HG03045 (cell line): ENCODE measurements around the gene NOS3.

Experiments
- ATAC-seq: cut with Tn5 transposase; IDR thresholded peaks from one replicate; pipeline ENCODE4 v1.9.1; 2021; ENCODE audit warnings: mild to moderate bottlenecking, moderate library complexity; ENCODE audit not compliant: unreplicated experiment

NOS3 gene

DNA sequence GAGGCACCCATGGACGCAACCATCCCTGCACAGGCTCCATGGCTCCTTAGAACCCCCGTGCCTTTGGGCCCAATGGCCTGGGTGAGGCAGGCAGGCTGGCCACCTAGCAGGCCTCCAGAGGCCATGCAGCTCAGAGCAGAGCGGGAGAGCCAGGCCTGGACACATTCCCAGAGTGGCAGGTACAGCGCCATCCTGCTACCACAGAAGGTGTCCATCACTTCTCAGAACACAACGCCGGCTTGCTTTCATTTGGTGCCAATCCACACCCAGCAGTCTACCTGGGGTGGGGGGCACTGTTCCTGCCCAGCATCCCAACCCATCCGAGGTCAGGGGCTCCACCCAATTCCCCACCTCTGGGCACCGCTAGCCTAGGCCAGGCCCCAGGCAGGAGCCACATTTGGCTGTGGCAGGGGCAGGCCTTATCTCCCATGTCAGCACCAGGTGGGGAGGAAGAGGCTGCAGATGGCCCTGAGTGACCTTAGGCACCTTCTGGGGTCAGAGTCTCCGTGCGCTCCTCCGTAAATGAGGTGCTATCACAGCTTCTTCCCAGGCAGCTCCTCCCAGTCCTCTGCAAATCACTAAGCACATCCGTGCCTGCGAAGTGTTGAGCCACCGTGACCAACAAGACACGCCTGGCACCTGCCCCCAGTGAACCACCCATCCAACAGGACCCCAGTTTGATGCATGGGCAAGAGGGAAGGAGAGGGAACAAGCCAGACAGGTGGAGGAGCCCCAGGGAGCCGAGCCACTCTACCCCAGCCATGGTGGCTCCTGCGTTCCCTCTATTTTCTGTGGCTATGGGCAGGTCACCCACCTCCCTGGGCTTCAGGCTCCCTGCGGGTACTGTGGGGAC, 26.9 kb upstream of the NOS3 start:
- ATAC-seq = no peak

DNA sequence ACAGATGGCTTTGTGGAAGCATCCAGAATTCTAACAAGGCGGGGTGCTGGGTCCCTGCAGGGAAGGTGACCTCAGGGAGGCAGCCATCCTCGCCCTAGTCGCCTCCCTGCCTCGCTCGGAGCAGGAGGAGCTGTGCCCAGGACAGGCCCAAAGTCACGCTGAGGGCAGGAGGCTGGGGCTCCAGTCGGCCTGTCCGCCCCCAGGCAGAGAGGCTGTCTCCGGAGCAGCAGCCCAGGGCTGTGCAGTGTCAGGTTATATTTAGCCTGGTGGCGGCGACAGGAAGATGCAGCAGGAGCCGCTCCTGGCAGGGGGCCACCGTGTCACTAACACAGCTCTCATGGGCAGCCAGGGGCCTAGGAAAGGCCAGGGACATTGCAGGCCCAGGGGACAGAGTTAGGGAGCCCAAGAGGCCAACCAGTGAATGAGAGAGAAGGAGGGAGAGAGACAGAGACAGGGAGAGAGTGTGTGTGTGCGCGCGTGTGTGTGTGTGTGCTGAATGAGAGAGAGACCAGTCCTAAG, 26.2 kb upstream of the NOS3 start:
- no peak for ATAC-seq

DNA sequence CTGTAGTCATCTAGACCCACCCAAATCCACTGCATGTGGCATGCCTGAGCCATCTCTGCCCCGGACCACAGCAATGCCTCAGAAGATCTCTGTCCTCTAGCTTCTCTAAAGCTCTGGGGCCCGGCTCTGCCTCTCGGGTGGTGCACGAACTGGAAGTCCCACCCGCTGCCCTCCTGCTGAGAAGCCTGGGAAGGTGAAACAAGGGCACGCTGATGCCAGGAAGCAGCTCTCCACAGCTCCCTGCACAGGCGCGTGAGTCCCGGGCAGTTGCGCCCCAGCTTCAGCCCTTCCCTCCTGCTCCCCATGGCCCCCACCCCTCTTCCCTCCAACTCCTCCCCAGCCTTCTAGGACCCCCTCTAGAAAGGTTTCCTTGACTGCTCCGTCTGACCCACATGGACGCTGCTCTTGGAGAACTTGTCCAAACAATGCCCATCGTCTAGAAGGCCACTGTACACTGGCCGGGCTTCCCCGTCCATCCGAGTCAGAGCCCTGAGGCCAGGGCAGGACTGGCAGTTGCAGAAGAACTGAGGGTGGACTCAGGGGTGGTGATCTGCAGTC, 25.5 kb upstream of the NOS3 start:
- no peak for ATAC-seq

DNA sequence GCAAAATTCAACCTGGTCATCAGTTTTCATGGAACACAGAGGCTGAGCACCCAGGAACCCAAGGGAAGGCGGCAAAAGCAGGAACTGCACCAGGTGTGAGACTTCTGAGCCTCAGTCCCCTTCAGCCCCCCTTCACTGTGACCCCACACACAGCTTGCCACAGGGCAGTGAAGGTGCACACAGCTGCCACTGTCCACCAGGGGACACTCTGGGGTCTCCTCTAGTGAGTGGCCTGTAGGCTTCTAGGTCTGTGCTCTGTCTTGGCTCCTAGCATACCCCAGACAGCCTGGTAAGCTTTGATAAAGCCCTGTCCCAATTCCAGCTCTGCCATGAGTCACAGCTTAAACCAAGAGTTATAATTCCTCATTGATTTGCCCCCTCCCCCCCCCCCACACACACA, 24.8 kb upstream of the NOS3 start:
- no peak for ATAC-seq

DNA sequence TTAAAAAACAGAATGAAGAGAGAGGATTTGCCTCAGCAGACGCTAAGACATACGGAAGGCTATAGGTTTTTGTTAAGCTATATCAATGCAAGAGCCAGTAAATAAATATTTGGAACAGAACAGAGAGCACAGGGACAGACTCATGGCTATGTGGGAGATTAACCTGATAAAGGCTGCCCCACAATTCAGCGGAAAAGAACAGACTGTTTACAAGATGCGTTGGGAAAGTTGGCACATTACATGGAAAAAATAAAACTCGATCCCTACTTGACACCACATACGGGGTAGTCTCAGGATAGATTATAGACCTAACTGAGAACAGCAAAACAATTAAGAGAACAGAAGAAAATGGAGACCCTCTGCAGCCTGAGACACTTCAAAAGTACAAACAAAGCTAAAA, 23.5 kb upstream of the NOS3 start:
- ATAC-seq = no peak

DNA sequence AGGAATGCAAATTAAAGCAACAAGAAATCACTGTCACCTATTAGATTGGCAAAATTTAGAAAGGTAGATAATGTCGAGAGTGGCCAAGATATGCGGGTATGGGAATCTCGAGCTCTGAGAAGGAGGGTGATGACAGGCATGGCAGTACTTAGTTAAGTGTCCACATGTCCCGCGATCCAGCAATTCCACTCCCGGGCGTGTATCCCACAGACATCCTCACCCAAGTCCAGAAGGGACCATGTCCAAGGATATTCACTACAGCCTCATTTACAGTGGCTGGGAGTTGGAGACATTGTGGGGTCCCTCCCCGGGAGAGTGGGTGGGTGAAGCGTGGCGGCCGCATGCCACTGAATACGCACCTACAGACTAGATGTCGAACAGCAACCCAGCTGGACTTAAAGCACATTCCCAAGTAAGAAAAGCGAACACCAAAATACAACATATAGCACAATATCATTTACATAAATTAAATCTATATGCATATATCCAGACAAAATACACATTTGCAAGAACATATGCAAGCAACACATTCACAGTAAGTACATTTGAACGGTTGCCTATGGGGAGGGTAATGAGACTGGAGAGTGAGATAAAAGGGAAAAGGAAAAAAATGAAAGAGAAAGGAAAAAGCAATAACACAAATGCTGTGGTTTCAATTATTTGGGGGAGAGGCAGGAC, 22.6 kb upstream of the NOS3 start:
- ATAC-seq = no peak

DNA sequence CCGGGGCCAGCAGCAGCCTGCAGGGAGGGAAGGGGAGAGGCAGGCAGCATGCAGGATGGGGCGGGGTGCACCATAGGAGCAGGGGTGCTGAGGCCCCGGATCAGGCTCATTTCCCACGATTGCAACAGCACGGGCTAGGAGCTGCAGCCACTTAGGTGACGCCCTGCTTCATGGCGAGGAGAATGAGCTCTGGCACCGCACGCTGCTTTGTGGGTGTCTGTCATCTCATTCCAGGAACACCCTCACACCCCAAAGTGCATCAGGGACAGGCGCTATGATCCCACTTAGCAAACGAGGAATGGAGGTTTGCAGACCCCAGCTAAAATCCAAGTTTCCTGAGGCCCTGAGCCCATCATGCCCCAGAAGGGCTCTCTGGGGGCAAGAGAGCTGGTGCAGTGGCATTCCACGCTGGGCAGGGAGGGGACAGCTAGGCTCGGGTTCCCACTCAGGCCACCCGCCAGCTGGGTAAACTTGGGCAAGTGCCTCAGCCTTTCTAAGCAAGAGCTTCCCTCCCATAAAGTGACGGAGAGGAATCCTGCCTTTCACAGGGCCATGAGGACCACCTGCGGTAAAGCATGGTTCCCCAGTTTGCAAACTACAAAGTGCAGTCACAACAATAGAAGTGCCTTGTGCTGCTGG, 22.0 kb upstream of the NOS3 start:
- no peak for ATAC-seq

DNA sequence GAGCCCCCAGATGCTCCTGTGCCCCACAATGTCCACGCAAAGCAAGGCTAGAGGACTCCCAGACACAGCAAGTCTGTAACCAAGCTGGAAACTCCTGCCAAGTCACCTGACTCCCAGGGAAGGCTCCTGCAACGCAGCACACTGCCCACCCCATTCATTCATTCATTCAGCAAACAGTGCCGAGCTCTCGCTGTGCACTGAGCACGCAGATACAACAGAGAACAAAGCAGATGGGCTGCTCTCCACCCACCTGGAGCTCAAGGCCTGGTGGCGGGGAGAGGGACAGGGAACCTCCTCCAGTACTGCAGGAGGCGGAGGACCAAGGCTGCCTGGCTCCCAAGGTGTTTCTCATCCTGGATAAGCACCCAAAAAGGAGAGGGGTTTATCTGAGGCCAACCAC, 21.3 kb upstream of the NOS3 start:
- no peak for ATAC-seq

DNA sequence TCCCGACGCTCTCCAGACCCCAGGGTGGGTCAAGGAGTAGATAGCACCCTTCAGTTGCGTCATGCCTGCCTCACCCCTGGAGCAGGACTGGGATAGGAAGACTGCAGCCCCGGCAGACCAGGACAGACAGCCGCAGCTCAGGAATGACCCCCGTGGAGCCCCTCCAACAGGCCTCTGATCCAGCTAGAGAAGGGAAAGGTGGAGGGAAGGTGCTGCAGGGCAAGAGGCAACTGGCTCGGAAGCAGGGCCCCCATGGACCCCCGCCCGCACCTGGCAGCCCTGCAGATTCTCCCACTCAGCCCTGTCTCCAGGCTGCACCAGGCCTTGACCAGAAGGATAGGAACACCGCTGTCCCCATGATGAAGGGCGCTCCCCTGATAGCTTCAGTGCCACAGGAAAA, 20.4 kb upstream of the NOS3 start:
- no peak for ATAC-seq

DNA sequence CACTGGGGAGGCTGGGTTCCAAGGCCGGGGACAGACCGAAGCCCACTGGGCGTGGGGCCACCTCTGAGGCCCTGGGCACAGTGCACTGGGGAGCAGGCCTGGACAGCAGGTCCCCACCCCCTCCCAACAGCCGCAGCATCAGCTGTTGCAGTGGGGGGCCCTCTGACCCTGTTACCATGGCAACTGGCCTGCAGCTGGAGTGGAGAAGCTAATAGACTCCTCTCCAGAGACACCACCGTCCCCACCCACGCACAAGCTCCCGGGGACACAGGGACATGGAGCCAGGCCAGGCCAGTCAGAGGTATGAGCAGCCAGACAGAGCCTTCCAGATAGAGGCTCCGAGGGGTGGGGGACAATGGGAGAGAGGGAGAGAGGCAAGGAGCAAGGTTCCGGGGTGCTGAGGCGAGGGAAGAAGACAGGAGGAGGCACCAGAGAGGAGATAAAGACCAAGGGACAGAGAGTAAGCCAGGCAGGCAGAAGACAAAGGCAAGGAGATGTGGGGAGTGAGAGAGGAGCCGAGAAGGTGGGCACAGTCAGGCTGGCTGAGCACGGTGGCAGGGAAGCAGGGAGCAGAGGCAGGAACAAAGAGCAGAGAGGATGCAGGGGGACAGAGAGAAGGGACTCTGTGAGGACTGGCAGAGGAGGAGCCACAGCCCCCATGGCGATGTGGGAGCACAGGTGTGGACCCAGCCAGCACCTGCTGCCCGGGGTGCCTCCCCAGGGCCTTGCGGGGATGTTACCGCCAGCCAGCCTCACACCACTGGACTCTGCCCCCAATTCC, 19.4 kb upstream of the NOS3 start:
- no peak for ATAC-seq

DNA sequence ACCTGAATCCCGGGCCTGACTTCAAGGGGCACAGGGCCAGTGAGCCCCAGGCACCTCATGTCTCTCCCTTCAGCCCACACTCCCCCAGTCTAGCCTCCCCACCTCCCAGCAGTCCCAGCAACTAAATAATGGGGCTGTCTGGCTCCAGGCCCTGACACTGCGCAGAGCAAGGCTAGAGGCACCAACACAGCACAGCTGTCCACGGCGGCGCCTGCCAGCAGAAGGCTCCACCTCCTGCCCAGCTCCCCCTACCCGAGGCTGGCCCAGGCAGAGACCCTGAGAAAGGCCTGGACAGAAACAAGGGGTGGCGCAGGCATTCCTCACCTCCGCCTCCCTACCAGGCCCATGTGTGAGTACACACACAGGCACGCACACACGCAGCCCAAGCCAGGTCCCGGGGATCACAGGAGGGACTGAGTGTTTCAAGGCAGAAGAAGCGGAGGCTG, 18.8 kb upstream of the NOS3 start:
- no peak for ATAC-seq

DNA sequence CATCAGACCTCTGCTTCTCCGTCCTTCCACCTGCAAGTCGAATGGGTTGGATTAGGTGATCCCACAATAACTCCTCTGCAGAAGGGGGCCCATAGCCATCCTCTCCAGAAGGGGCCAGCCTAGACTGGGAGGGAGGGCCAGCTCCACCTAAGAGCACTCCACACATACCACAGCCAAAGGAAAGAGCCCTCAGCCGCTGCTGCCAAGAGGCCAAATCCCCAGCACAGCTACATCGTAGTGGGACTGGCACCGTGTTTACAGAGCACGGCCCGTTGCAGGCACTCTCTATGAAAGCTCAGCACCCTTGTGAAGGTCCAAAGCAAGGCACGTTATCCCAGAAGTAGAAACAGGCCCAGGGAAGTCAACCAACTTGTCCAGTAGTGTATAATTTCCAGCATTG, 18.1 kb upstream of the NOS3 start:
- no peak for ATAC-seq

DNA sequence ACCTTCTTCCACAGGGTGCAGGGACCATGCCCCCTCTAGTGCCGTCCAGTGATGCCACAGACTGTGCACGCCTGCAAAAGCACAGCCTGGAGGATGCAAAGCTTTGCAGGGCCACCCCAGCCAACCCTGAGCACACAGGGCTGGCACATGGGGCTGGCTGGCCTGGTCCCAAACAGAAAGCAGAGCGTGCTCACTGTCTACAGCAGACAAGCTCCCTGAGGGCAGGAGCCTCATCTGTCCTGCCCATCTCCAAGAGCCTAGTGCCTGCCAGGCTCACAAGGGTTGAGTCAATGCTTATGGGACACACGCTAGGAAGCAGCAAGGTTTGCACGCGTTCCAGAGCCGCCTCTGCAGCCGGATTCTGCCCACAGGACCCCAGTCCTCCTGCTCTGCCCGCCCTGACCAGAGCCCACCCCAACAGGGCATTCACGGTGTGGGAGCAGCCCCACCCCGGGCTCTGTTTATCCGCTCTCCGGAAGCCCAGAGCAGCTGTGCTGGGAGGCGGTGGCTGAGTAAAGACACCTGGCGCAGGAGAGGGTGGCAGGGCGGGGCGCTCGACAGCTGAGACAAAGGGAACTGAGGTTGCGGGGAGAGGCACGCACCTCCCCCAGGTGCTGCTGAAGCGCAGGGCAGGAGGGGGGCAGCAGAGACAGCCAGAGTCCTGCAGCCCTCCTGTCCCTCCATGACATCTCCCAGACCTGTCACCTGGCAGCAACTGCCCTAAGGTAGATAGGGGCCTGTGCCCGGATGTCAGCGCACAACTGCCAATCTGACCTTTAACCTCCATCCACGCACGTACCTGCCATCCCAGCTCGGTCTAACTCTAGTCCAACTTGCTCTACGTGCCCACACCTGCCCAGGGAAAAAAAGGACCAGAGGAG, 17.0 kb upstream of the NOS3 start:
- ATAC-seq = peak; percentile 1

DNA sequence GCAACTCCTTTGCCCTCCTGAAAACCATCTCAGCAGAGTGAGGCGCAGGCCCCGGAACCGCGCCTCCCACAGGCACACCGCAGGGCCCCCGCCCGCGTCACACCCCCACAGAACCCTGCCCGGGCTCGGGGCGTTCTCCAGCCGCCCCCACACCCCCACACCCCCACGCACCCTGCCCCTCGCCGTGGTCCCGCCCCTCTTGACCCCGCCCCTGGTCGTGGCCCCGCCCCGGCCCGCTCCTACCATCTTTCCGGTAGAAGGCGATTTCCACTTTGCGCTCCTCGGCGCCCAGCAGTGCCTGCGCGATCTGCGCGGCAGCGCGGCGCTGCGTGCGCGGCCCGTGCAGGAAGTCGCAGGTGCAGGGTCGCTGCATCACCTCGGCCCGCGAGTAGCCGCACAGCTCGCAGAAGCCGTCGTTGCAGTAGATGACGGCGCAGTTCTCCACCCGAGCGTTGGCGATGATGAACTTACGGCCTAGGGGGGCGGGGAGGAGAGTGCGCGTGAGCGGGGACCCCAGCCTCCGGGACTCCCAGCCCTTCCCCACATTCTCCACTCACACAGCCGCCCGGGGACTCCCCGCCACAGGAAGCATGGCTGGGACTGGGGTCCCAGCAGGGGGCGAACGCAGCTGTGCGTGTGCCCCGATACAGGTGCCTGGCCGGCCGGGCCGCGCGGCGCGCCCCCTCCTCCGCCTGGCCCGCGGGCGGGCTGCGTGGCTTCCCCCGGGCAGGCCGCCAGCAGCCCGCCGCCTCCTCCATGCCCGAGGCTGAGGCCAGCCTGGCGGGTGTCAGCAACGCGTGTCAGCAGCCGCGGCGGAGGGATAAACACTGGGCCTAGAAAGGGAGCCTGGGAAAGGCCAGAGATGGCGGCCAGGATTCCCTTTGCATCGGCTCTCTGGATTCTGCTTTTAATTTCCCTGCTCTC, 16.1 kb upstream of the NOS3 start:
- peak; percentile 52 for ATAC-seq

DNA sequence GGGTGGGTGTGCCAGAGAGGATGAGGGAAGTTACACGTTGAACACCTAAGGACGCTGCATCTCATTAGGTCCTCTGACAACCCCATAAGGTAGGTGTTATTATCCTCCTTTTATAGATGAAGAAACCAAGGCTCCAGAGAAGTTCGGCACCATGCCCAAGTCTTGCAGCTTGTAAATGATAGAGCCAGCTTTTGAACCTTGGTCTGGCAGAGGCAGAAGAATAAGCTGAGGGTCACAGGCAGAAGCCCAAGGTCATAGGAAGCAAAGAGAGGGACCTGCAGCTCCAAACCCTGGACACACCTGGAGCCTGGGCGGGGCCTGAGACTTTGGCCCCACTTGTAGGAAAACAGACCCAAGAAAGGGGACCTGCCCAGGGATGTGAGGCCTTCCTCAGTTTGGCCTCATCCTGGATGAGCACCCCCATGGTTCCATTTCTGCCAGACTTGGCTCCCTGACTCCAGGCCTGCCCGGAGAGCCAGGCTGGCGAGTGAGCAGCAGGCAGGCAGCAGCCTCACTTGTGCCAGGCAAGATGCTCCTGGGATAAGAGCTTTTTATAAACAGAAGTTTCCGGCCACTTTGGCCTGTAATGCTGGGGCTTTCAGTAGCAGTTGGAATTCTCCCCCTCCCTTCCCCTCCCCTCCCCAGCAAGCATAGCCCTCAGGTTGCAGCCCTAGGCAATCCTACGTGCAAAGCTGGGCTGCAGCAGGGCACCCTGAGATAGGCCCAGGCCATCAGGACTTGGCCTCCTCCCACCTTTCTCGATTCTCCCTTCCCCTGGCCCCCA, 15.1 kb upstream of the NOS3 start:
- ATAC-seq = no peak

DNA sequence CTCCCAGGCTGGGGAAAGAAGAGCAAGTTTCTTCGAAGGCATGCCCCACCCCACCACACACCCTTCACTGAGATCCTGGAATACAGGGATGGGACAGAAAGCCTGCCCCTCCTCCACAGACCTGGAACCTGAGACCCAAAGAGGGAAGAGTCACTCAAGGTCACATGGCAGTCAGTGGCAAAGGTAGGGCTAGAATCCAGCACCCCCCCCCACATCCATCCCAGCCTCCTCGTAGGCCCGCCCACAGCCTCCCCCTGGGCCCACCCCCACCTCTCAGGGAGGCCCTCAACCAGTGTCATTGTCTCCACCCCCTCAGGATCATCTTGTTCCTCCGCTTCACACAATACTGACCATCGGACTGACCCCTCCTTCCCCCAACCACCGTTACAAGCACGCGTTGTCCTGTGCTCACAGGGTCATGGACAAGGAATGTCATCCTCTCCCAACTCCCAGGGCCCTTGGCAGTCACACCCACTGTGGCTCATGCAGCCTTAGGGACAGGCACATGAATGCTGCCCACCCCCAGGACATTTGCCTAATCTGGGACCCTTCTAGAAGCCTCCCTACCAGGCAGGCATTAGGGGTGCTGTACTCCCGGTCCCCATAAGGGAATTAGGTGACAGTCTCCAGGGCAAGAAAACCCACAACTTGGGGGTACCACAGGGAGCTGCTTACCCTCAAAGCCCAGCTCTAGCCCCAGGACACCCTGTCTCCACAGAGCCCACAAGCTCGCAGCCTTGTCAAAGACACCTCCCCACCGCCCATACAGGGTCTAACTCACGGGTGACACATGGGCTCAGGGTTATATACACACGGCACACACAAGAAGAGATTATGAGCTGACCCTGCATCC, 14.1 kb upstream of the NOS3 start:
- no peak for ATAC-seq
